ENCODE results near the gene WDR46.

Gene WDR46

GRCh38 chr6:33298773-33299236, 9.8 kb upstream of the WDR46 start, which contains the start of gene RGL2:
RGL2 (minus strand) TSS chr6:33298942; CDS start chr6:33298610, 332 bp downstream.
- peak; percentile 92 for DNase-seq (ENCODE audit: low read depth)
- TF ChIP-seq, protein P1, sequence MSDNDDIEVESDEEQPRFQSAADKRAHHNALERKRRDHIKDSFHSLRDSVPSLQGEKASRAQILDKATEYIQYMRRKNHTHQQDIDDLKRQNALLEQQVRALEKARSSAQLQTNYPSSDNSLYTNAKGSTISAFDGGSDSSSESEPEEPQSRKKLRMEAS (IDR thresholded peaks at IDR 0.05; ENCODE audit: low read depth, low read length) = 0 out of 2 replicates have a peak, but pooled peaks have one; percentile 11
- TF ChIP-seq MYC (IDR thresholded peaks at IDR 0.05; ENCODE audit: low read depth, low read length) (0 out of 2 replicates have a peak, but pooled peaks have one; percentile 34), CTCF (IDR thresholded peaks at IDR 0.05; ENCODE audit: low read depth, low read length) (no peak), POLR2A (IDR thresholded peaks at IDR 0.05; ENCODE audit: extremely low read depth, insufficient read length) (peak; percentile 16)

GRCh38 chr6:33297956-33298772, 9.1 kb upstream of the WDR46 start:
- H3K4me3 ChIP-seq (ENCODE audit: low read depth, low read length) = peak overlapping the region; percentile 83
- TF ChIP-seq CTCF (IDR thresholded peaks at IDR 0.05; ENCODE audit: low read depth, low read length) (no peak), MYC (IDR thresholded peaks at IDR 0.05; ENCODE audit: low read depth, low read length) (no peak), POLR2A (IDR thresholded peaks at IDR 0.05; ENCODE audit: extremely low read depth, insufficient read length) (peak; percentile 35)
- TF ChIP-seq, protein P1 (IDR thresholded peaks at IDR 0.05; ENCODE audit: low read depth, low read length) = no peak
- peak; percentile 83 for DNase-seq (ENCODE audit: low read depth)

More at GRCh38 chr6:33298773-33299236, 9.8 kb upstream of the WDR46 start, which contains the start of gene RGL2:
- H3K4me3 ChIP-seq (ENCODE audit: low read depth, low read length) = peak within 1 kb of the TSS; percentile 83

DNA sequence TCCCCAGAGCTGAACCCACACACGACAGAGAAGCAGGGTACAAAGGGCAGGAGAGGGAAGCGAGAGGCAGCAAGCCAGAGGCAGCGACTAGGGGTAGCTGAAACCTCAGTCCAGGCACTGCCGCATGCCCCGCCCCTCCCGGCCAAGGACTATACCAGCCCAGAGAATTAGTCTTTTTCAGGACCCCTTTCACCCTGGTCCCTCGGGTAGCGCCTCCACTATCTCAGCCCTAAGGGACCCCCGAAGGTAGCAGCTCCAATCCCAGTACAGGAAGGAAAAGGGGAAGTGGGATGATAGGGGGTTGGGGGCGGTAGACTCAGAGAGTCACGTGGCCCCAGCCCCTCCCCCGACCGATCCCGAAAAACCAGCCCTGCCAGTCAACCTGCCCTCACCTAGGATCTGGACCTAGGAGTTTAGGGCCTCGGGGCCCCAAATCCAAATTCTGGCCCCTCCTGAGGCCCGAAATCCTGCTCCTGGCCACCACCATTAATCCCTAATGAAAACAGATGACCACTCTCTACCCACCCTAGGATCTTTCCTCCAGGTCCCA, 8.4 kb upstream of the WDR46 start:
- peak overlapping the region; percentile 83 for H3K4me3 ChIP-seq (ENCODE audit: low read depth, low read length)
- TF ChIP-seq CTCF (IDR thresholded peaks at IDR 0.05; ENCODE audit: low read depth, low read length) (no peak), MYC (IDR thresholded peaks at IDR 0.05; ENCODE audit: low read depth, low read length) (no peak), POLR2A (IDR thresholded peaks at IDR 0.05; ENCODE audit: extremely low read depth, insufficient read length) (no peak)
- TF ChIP-seq, protein P1 (IDR thresholded peaks at IDR 0.05; ENCODE audit: low read depth, low read length) = peak; percentile 87
- DNase-seq (ENCODE audit: low read depth) = peak; percentile 69

- TF ChIP-seq CTCF (IDR thresholded peaks at IDR 0.05; ENCODE audit: low read depth, low read length) = no peak
- no peak for TF ChIP-seq MYC (IDR thresholded peaks at IDR 0.05; ENCODE audit: low read depth, low read length)
- TF ChIP-seq, protein P1 (IDR thresholded peaks at IDR 0.05; ENCODE audit: low read depth, low read length) = no peak
- no peak for TF ChIP-seq POLR2A (IDR thresholded peaks at IDR 0.05; ENCODE audit: extremely low read depth, insufficient read length)
- DNase-seq (ENCODE audit: low read depth) = no peak
- peak overlapping the region; percentile 83 for H3K4me3 ChIP-seq (ENCODE audit: low read depth, low read length)
Measured at GRCh38 chr6:33296797-33297405, 7.9 kb upstream of the WDR46 start.

DNA sequence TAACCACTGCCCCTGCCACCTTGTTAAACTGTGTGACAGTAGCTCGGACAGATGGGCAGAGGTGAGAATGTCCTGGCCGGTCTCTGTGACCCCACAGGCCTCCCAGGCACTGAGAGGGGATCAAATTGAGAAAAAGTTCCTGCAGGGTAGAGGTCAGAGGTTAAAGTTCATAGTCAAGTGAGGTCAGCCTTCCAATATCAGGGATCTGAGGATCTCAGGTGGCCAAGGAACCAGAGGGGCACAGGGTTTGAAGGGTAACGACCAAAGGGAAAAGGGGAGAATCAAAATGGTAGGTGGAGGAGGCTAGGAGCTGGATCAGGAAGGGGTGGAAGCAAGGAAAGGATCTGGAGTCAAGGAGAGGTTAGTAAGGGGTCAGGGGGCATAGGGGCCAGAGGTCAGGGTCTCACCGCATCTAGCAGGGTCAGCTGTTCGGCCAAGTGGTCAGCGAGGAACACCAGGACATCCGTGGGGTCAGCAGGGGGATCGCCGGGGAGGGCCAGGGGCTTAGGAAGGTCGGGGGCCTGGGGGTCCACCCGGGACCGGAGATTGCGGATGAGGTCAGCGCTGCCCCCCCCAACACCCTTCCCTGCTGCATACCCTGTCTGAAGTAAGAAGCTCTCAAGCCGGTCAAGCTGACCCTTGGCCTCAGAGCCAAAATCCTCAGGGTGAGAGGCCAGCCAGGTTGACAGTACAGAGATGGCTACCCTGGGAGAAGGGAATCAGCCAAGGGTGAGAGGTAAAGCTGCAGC, 6.8 kb upstream of the WDR46 start:
- H3K4me3 ChIP-seq (ENCODE audit: low read depth, low read length) = no peak overlapping the region
- no peak for DNase-seq (ENCODE audit: low read depth)
- no peak for TF ChIP-seq POLR2A (IDR thresholded peaks at IDR 0.05; ENCODE audit: extremely low read depth, insufficient read length)
- no peak for TF ChIP-seq CTCF (IDR thresholded peaks at IDR 0.05; ENCODE audit: low read depth, low read length)
- TF ChIP-seq MYC (IDR thresholded peaks at IDR 0.05; ENCODE audit: low read depth, low read length) = no peak
- TF ChIP-seq, protein P1 (IDR thresholded peaks at IDR 0.05; ENCODE audit: low read depth, low read length) = no peak

All from NB4 (cell line).